SJSA1 (cell line): ENCODE data around the gene PLPPR3. TPM values are rescaled to one million over a fixed set of nuclear protein-coding genes. Genes with fewer than 3 reads are reported as not detected.

Experiments
- DNase-seq, 2 experiments: peaks; one replicate each; pipeline ENCODE4 v3.0.0-alpha.2; 2015 to 2020; ENCODE audit warnings: low spot score in 2 of 2, low read depth in 1 of 2
- H3K27ac ChIP-seq: fragments of 250-450 bp; sonication (Bioruptor Pico); 2 replicates; pipeline ENCODE4 v1.5.1; 2020; ENCODE audit warnings: mild to moderate bottlenecking, moderate library complexity
- H3K27me3 ChIP-seq: fragments of 250-450 bp; sonication (Bioruptor Pico); replicated peaks from 2 replicates; pipeline ENCODE4 v1.5.1; 2020; ENCODE audit warnings: mild to moderate bottlenecking, moderate library complexity
- H3K36me3 ChIP-seq: fragments of 250-450 bp; sonication (Bioruptor Pico); 2 replicates; pipeline ENCODE4 v1.5.1; 2020; ENCODE audit warnings: mild to moderate bottlenecking
- H3K4me1 ChIP-seq: fragments of 250-450 bp; sonication (Bioruptor Pico); replicated peaks from 2 replicates; pipeline ENCODE4 v1.6.1; 2021; ENCODE audit warnings: mild to moderate bottlenecking
- H3K4me3 ChIP-seq: fragments of 250-450 bp; sonication (Bioruptor Pico); 2 replicates; pipeline ENCODE4 v1.5.1; 2020; ENCODE audit warnings: mild to moderate bottlenecking
- H3K9me3 ChIP-seq: fragments of 250-450 bp; sonication (Bioruptor Pico); replicated peaks from 2 replicates; pipeline ENCODE4 v1.5.1; 2020; ENCODE audit warnings: mild to moderate bottlenecking
- total RNA-seq: library from RNA; depleted of rRNA; stranded (reverse); fragments of >200 nt; shearing (Covaris generic); gene quantifications from 2 replicates; pipeline ENCODE4 v1.2.3, GENCODE V29; 2014

PLPPR3 gene
- total RNA-seq, 1 experiment from 2014 or later: 1.1 TPM

DNA sequence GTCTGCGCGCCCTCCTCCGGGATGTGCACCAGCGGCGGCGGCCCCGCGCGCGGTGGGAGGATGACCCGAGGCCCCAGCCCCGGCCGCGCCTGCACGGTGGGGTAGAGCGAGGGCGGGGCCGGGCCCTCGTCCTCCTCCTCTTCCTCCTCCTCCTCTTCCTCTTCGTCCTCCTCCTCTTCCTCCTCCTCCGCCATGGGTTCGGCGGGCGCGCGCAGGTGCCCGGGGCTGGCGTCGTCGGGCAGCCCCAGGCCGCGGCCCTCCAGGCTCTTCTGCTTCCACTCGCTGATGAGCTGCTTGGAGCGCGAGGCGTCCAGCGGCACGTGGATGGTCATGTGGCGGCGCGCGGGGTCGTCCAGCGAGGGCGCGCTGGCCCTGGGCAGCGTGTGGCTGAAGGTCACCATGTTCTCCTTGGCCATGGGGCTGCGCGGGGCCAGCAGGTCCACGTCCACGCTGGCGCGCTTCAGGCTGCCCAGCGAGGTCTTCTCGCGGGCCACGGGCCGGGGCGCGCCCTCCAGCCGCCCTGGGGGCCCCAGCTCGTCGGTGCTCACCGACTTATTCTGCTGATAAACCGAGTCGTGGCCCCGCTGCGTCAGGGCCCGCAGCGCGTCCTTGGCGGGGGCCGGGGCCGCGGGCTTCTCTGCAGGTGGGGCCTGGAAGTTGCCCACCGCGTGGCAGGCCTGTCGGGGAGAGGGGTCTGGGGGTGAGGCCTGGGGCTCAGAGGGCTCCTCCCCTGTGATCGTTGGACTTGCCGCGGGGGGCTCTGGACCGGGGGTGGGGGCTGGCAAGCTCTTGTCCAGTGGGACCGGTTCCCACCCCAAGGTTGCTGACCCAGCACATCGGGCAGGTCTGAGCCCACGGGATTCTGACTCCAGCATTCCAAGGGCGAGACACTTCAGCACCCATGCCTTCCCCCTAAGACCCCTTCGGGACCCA is 8.3 kb downstream of the PLPPR3 start:
- Histone ChIP-seq H3K4me1 (no peaks in the 10 kb centered on the region), H3K4me3 (no peak overlapping the region), H3K9me3 (no peaks in the 10 kb centered on the region), H3K27ac (no peak overlapping the region), H3K36me3 (peaks cover 72% of the 10 kb centered on the region), H3K27me3 (no peaks in the 10 kb centered on the region)
- no peak for DNase-seq

DNA sequence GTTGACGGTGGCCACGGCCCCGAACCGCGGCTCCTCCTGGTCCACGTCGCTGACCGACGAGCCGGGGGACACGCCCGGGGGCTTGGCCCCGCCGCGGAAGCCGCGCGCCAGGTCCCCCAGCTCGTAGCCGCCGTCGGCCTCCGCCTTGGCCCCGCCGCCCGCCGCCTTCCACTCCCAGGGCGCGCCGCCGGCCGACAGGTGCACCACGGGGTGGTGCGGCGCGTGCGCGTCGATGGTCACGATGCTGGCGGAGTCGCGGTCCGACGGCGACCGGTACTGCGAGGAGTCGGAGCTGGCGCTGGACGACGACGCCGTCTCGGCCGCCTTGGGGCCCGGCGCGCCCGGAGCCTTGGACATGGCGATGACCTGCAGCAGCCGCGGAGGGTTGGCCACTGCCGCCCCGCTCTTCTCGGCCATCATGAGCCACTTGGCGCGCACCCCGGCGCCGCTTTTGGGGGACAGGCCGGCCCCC is 9.0 kb downstream of the PLPPR3 start:
- Histone ChIP-seq H3K36me3 (peaks cover 79% of the 10 kb centered on the region), H3K4me1 (no peaks in the 10 kb centered on the region), H3K27me3 (no peaks in the 10 kb centered on the region), H3K4me3 (no peak overlapping the region), H3K9me3 (no peaks in the 10 kb centered on the region), H3K27ac (no peak overlapping the region)
- no peak for DNase-seq

DNA sequence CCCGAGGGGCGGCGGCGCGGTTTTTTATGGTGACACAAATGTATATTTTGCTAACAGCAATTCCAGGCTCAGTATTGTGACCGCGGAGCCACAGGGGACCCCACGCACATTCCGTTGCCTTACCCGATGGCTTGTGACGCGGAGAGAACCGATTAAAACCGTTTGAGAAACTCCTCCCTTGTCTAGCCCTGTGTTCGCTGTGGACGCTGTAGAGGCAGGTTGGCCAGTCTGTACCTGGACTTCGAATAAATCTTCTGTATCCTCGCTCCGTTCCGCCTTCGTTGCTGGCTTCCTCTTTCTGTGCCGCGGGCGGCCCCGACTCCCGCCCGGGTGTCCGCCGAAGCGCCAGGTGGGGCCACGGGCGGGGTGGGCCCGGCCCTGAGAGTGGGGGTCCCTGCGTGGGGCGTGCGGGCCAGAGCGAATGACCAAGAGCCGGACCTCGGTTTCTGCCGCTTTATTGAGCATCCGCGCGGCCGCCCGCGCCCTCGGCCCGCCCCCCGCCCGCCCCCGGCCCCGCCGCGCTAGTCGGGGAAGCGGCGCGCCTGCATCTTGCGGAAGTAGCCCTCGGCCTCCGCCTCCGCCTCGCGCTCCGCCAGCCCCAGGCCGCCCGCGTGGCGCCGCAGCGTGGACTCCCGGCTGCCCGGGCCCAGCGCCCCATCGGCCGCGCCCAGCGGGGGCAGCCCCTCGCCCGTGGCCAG is 9.6 kb downstream of the PLPPR3 start:
- H3K36me3 ChIP-seq: peaks cover 85% of the 10 kb centered on the region
- no peak overlapping the region for H3K4me3 ChIP-seq
- DNase-seq: no peak
- H3K9me3 ChIP-seq: no peaks in the 10 kb centered on the region
- no peaks in the 10 kb centered on the region for H3K4me1 ChIP-seq
- no peak overlapping the region for H3K27ac ChIP-seq
- no peaks in the 10 kb centered on the region for H3K27me3 ChIP-seq

DNA sequence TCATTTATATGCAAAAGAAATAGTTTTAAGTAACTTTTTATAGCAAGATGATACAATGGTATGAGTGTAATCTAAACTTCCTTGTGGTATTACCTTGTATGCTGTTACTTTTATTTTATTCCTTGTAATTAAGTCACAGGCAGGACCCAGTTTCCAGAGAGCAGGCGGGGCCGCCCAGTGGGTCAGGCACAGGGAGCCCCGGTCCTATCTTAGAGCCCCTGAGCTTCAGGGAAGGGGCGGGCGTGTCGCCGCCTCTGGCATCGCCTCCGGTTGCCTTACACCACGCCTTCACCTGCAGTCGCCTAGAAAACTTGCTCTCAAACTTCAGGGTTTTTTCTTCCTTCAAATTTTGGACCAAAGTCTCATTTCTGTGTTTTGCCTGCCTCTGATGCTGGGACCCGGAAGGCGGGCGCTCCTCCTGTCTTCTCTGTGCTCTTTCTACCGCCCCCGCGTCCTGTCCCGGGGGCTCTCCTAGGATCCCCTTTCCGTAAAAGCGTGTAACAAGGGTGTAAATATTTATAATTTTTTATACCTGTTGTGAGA is 10.2 kb downstream of the PLPPR3 start:
- Histone ChIP-seq H3K27me3 (no peaks in the 10 kb centered on the region), H3K4me3 (no peak overlapping the region), H3K36me3 (peaks cover 91% of the 10 kb centered on the region), H3K4me1 (no peaks in the 10 kb centered on the region), H3K9me3 (no peaks in the 10 kb centered on the region), H3K27ac (no peak overlapping the region)
- DNase-seq: no peak

DNA sequence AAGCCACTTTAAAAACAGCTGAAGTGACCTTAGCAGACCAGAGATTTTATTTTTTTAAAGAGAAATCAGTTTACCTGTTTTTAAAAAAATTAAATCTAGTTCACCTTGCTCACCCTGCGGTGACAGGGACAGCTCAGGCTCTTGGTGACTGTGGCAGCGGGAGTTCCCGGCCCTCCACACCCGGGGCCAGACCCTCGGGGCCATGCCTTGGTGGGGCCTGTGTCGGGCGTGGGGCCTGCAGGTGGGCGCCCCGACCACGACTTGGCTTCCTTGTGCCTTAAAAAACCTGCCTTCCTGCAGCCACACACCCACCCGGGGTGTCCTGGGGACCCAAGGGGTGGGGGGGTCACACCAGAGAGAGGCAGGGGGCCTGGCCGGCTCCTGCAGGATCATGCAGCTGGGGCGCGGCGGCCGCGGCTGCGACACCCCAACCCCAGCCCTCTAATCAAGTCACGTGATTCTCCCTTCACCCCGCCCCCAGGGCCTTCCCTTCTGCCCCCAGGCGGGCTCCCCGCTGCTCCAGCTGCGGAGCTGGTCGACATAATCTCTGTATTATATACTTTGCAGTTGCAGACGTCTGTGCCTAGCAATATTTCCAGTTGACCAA is 10.8 kb downstream of the PLPPR3 start:
- Histone ChIP-seq H3K4me1 (no peaks in the 10 kb centered on the region), H3K27ac (no peak overlapping the region), H3K36me3 (peaks cover 97% of the 10 kb centered on the region), H3K27me3 (no peaks in the 10 kb centered on the region), H3K9me3 (no peaks in the 10 kb centered on the region), H3K4me3 (no peak overlapping the region)
- no peak for DNase-seq

DNA sequence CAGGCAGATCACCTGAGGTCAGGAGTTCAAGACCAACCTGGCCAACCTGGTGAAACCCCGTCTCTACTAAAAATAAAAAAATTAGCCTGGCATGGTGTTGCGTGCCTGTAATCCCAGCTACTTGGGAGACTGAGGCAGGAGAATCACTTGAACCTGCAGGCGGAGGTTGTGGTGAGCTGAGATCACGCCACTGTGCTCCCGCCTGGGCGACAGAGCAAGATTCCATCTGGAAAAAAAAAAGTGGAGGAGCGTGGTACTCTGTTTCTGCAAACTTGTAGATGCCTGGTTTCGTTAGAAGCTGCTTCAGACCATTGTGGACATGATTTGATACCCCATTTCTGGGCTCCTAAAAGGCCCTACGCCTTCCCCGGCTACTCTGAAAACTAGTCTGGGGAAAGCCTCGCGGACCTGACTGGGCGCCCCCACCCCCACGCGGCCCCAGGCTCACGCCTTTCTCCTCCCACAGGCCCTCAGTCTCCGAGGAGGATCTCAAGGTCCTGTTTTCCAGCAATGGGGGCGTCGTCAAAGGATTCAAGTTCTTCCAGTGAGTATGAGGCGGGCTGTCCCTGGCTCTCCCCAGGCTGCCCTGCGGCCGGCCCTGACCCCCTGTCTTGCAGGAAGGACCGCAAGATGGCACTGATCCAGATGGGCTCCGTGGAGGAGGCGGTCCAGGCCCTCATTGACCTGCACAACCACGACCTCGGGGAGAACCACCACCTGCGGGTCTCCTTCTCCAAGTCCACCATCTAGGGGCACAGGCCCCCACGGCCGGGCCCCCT is 11.5 kb downstream of the PLPPR3 start:
- DNase-seq: no peak
- H3K4me3 ChIP-seq: no peak overlapping the region
- no peak overlapping the region for H3K27ac ChIP-seq
- H3K4me1 ChIP-seq: no peaks in the 10 kb centered on the region; the same call in 1 of the 2 replicates
- H3K36me3 ChIP-seq: peaks cover 97% of the 10 kb centered on the region
- H3K27me3 ChIP-seq: no peaks in the 10 kb centered on the region
- H3K9me3 ChIP-seq: no peaks in the 10 kb centered on the region

DNA sequence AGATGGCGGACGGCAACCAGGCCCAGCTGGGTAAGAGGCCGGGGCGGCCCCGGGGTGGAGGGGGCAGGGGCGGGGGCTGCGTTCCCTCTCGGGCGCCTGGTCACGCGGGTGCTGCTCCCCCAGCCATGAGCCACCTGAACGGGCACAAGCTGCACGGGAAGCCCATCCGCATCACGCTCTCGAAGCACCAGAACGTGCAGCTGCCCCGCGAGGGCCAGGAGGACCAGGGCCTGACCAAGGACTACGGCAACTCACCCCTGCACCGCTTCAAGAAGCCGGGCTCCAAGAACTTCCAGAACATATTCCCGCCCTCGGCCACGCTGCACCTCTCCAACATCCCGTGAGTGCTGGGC is 13.4 kb downstream of the PLPPR3 start:
- Histone ChIP-seq H3K36me3 (peaks cover 97% of the 10 kb centered on the region), H3K4me1 (no peaks in the 10 kb centered on the region; the same call in 1 of the 2 replicates), H3K27ac (no peak overlapping the region), H3K27me3 (no peaks in the 10 kb centered on the region), H3K9me3 (no peaks in the 10 kb centered on the region), H3K4me3 (no peak overlapping the region)
- no peak for DNase-seq

DNA sequence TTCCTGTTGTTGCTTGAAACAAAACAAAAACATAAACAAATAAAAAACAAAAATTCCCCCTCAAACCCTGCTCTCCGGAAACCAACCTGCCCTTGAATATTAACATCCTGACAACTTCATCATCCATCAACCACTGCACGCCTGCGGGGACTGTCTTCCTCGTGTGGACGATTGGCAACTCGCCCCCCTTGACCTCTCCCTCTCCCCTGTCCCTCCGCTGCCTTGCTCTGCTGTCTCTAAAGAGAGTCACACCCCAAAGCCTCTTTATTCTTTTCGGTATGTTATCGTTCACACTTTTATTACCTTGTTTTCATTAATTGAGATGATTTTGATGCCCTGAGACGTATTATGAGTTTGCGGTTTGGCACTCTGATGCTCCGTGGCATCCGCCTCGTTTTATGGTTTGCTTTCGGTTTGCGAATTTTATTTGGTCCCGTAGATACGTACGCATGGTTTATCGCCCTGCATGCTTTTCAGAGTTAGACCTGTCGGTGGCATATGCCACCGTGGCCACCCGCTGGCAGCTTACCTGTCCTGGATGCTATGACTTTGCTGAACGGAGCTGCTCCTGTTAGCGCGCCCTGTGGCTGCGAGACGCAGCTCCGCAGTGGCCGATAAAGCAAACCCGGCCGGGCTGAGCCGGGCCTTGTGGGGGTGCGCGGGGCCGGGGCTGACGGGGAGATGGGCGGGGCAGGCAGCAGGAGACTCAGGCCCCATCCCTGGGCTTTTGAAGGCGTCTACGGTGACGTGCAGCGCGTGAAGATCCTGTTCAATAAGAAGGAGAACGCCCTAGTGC is 13.9 kb downstream of the PLPPR3 start:
- no peaks in the 10 kb centered on the region for H3K27me3 ChIP-seq
- H3K9me3 ChIP-seq: no peaks in the 10 kb centered on the region
- H3K36me3 ChIP-seq: peaks cover 97% of the 10 kb centered on the region
- no peak for DNase-seq
- H3K4me1 ChIP-seq: no peaks in the 10 kb centered on the region; the same call in 1 of the 2 replicates
- H3K27ac ChIP-seq: no peak overlapping the region
- no peak overlapping the region for H3K4me3 ChIP-seq

DNA sequence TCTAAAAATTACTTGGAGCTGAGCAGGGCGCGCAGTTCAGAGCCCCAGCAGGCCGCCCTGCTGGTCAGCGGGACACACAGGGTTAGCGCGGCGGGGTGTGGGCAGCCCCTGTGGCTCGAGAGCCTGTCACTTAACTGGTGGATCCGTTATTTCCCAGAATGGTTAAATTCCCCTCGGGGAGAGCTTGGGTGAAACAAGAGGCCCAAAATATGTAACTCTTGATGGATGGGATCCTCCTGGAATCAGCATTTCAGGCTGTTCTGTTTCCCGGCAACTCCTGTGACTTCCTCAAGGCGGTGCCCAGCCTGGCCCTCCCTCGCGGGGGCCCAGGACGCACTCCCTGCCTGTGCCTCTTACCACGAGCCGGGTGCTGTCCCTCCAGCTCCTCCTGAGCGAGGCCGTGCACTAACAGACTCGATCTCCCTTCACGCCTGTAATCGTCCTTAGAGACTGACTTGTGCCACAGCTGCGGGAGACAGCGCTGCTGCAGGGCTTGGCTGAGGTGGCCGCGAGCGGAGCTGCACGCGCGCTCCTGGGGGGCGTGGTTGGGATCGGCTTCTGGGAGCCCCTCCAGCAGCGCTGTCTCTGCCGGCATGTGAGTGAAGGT is 14.8 kb downstream of the PLPPR3 start:
- H3K27ac ChIP-seq: no peak overlapping the region
- H3K4me1 ChIP-seq: peaks cover 1% of the 10 kb centered on the region
- H3K27me3 ChIP-seq: no peaks in the 10 kb centered on the region
- DNase-seq: no peak
- H3K9me3 ChIP-seq: no peaks in the 10 kb centered on the region
- peaks cover 100% of the 10 kb centered on the region for H3K36me3 ChIP-seq
- no peak overlapping the region for H3K4me3 ChIP-seq

DNA sequence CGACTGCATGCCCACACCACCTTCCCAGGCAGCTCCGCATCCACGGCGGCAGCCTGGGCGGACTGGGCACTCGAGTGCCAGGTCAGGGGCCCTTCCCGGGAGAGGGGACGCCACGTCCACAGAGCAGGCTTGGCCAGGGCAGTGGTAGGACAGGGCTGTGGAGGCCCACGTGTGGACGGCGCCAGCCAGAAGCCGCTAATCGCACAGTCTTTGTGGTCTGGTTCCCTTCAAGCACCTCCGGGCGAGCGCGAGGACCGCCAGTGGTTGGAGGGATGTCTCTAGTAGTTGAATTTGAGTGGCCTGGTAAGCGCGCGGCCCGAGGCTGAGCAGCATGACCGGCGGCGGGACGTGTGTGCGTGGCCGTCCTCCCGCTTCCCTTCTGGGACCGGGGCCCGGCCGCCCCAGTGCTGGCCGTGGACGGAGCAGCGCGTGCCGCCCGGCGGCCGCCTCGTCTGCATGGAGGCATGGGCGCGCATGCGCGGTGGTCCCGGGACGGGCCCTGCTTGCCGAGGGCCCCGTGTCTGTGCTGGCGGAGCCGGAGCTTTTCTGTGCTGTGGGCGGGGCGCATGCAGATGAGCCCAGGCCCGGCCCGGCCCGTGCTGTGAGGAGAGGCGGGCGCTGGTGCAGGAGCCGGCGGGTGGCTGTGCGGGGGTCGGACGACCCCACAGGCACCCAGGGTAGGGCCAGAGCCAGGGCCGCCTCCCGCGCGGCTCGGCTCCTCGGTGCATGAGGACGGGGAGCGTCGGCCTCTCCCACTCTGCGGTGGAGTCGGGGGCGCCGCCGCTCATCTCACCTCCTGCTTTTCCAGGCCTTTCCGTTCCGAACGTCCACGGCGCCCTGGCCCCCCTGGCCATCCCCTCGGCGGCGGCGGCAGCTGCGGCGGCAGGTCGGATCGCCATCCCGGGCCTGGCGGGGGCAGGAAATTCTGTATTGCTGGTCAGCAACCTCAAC is 15.9 kb downstream of the PLPPR3 start:
- Histone ChIP-seq H3K27ac (no peak overlapping the region), H3K27me3 (no peaks in the 10 kb centered on the region), H3K4me1 (peaks cover 12% of the 10 kb centered on the region), H3K9me3 (no peaks in the 10 kb centered on the region), H3K4me3 (no peak overlapping the region), H3K36me3 (peaks cover 100% of the 10 kb centered on the region)
- DNase-seq: no peak

DNA sequence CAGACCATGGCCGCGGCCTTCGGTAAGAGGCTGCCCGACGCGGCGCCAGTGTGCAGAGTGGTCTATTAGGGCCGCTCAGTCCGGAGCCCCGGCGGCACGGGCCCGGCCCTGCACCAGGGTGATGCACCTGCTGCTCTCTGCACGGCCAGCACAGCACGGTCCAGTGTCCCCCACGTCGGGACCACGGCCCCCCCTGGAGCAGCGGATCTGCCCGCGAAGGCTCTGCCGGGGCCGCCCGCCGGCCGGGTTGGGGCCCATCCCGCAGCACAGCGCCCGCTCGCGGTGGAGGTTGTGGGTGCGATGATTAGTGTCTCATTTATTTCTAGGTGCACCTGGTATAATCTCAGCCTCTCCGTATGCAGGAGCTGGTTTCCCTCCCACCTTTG is 16.6 kb downstream of the PLPPR3 start:
- Histone ChIP-seq H3K36me3 (peaks cover 100% of the 10 kb centered on the region), H3K4me1 (peaks cover 19% of the 10 kb centered on the region), H3K9me3 (no peaks in the 10 kb centered on the region), H3K27me3 (no peaks in the 10 kb centered on the region), H3K4me3 (no peak overlapping the region), H3K27ac (no peak overlapping the region)
- DNase-seq: no peak
